HuH-7 (cell line): Measurements from ENCODE around the gene TNIK.
A peak's percentile ranks its signal among the peaks of the same experiment; 100 is the strongest.

Experiments
- DNase-seq: peaks from one replicate; pipeline ENCODE4 v3.0.0; 2011; ENCODE audit warnings: low spot score

TNIK gene

DNA sequence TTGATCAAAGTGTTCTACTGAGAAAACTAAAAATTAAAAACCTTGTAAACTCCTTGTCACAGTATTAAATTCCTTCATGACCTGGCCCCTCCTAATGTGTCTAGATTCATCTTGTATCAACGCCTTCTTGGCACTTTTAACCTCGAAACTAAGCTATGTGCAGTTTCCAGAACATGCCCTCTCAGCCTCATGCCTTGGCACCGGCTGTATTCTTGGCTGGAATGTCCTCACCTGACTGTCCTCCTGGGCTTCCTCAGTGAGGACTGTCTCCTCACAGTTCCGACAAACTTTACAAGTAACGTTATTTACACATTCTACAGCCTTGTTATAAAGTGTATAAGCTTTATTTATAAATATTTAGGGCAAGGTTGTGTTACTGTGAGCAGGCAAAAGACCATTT, 237.2 kb downstream of the TNIK start:
- no peak for DNase-seq

DNA sequence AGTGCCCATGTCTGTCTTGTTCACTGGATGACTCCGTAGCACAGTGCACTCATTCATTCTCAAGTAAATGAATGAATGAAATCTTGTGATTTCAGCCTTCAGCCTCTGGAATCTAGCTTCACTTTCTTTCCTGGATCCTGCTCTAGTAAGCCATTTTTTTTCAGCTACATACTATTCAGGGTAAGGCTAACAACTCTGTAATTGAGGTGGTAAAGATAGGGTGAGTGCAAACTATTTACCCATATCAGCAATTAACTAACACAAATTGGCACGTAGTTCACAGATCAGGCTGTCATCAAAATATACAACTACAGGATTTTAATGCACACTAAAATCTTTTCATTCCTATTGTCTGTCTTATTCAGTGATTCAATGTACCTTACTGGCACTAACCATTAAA, 238.6 kb downstream of the TNIK start:
- no peak for DNase-seq

DNA sequence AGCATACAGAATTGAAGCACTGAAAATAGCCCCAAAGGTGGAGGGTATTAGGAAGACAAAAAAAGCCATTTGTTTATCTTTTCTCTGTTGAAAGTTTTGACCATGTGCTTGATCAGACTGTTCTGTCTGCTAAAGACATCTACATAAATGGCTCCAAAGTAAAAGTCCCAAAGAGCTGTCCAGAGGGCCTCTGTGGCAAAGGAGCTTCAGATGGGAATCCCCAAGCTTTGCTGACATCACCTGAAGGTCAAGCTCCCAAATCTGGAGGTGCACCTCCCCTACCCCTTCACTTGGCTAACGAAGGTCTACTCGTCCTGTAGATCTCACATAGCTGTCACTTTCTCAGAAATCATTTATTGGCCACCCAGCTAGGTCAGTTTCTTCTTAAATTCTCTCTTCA, 239.1 kb downstream of the TNIK start:
- no peak for DNase-seq

GRCh38 chr3:171219258-171219657, 240.9 kb downstream of the TNIK start:
- DNase-seq, result no peak

- no peak for DNase-seq
Measured at GRCh38 chr3:171218069-171218468, 242.1 kb downstream of the TNIK start.

DNA sequence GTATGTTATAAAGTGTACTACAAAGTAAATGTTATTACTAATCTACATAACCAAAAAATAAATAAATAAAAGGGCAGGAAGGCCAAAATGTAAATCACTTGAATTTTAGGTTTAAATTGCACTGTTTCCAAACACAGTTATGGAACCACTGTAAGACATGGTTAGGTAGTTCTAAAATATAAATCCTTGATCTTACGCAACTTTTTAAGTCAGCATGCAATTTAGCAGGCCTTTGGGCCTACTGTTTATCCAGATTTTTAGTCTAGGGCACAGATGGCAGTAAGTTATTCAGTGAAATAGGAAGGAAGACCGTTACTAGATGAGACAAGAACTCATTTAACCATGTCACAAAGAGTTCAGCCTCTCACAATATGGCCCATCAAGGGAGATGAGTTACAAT, 246.3 kb downstream of the TNIK start:
- no peak for DNase-seq

- DNase-seq, result no peak
Measured at GRCh38 chr3:171213178-171213577, 247.0 kb downstream of the TNIK start.

DNA sequence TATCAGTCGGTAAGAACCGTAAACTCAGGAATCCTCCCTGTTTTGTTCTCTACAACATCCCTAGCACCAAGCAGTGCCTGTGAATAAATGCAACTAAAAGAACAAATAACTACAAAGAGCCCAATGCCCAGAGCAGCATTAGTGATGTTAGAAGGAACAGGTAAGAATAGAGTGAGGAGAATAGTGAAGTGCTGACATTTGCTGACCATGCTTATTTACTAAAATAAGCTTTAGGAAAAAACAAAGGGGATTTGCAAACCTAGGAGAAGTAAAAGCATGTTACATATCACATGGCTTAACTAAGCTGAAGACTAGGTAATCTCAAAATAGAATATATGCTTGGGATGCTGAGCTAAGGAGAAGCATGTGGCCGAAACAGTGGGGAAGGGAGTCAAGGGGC, 247.6 kb downstream of the TNIK start:
- DNase-seq, result no peak

DNA sequence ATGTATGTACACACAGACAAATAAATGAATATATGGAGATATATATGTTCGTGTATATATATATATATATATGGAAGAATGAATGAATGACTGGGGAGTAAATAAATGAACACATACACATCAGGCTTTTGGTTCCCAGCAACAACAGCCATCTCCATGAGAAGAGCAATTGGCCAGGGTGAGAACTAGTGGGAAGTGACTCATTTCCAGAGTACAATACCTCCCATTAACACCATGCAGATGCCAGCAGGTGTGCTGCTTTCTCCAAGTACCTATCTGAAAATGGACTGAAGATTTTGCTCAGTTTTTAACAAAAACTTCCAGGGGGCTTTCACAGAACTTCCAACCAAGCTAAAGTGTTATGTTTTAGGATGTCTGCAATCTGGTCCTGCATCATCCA, 253.9 kb downstream of the TNIK start:
- no peak for DNase-seq

GRCh38 chr3:171204942-171205341, 255.3 kb downstream of the TNIK start:
- DNase-seq, result no peak

DNA sequence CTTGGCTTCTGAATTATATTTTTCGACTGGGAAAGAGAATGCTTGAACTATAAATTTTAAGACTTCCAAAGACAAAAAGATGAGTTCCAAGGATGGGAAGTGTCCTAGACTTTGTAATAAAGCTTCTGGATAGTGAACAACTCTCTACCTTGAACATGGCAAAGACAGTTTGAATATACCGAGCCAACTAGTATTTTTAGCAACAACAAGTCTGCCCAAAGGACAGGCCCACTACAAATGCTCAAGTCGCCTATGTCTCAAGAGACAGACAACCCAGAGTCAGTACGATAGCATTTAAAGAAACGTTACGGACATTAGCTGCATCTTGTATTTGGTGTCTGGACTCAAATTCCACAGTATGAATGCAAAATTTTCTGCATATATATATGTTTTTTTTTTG, 258.4 kb downstream of the TNIK start:
- DNase-seq, result no peak

GRCh38 chr3:171200750-171201088, 259.5 kb downstream of the TNIK start:
- DNase-seq, result no peak

DNA sequence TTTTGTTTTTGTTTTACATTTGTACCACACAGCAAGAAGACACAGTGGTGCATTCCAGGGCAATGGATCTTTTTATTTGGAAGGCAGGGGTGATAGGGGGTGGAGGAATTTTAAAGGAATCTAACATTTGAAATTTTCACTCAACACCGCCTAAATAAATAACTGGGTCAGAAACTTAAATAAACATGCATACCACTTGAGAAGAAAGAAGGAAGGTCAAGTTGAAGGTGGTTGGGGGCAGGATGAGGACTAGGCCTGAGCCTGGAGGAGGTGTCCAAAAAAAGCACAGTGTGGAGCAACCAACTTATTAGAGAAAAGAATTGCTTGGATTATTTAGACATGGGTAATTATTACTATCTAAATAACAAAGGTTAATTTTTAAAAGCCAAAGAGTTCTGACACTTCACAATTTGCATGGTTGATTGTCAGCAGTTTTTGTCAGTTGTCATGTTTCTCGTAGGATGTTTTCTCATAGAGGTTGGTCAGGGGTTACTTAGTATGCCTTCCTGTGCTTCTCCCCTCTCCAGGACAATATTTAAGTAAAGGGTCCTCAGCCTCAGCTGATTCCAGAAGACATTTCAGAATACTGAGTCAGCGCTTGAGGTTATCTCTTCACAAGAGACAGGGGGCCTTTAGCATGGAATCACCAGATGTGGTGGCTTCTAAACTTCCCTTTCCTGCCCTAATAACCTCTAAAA, 260.0 kb downstream of the TNIK start:
- DNase-seq, result no peak

GRCh38 chr3:171199473-171199829, 260.8 kb downstream of the TNIK start:
- DNase-seq, result no peak

GRCh38 chr3:171198781-171199472, 261.3 kb downstream of the TNIK start:
- DNase-seq, result no peak

DNA sequence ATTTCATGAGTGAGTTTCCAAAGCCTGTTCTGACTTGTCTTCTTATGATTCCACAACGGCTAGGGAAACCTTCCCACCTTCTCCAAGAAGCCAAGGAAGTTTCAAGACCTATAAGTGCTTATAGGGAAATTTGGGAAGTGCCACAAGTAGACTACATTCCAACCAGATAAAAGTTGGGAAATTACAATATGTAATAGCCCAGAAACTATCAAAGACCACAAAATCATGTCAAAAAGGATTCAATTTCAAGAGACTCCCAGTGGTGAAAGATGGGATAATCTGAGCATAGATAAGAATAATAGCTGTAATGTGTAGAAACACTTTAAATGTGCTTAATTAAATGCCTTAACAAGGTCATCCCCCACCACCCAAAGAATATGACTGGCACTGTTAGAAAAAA, 264.5 kb downstream of the TNIK start:
- no peak for DNase-seq

DNA sequence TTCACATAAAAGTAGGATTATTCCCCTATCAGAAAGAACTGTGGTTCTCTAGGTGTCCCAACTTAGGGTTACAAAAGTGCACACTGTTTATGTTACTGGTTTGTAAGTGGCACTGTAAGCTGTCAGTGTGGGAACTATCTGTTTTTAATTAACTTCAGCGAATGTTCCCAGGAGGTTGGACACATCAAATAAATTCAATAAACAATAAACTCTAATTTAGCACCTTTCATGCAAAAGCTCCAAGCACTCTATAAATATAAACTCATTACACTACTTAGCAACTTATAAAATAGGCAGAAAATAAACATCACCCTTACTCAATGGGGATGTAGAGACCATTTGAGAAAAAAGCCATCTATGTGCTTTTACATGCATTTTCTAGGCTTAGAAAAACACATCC, 265.2 kb downstream of the TNIK start:
- DNase-seq, result no peak

DNA sequence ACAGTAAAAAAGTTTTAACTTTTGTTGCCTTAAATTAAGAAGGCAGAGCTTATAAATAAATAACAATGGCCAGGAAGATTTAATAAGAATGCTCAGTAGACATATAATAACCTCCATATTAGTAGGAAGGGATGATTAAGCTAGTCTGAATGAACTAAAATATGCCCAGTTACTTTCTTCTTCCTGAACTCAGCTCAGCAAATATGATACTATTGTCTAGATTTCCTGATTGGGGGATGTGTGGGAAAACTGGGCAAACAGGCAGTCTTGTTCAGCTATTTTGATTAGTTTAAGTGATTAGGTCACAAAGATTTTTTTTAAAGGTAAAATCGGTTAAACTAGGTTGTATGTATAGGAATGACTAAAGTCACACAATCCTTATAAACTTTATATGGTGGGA, 266.5 kb downstream of the TNIK start:
- DNase-seq, result no peak

DNA sequence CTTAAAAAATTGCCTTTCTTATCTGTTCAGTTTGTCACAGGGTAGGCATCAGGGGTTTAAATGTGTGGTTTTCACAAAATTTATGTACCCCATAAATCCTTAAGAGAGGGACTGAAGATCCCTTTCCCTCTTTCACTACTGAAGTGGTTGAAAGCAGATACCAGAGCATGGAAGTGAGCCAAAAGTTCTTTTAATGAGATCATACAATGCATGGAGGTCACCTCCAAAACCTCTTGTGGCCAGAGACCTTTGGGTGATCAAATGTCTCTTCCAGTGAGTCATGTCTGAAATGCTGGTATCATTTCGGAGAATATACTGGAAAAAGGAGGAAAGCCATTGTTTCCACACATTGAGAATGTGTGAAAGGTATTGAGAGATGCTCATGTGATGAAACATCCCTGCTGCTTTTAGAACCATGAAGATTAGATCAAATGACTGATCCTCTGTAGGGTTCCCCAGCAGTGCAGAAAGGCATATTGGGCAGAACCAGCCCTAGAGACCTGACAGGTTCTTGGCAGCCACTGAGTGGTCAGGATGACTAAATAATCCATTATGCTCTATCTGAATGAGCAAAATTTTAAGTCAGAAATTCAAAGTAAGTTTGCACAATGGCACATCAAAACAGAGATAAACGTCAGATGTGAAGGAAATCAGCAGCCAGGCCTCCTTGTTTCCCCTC, 267.9 kb downstream of the TNIK start:
- DNase-seq, result no peak

DNA sequence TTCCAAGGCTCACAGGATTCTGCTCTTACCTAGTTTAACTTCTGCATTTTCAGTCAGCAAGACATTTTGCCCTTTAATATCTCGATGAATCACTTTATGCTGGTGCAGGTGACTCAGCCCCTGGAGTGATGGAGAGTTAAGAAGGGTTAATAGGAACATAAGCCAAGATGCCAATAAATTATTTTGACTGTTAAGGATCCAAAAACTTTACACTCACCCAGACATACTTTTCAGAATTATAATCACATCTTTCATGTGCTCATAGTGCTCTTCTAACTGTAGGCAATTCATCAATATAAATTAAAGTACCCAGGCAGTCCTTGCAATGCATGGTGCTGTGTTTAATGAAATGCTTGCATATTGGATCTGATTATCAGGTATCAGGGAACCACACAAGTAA, 269.5 kb downstream of the TNIK start:
- no peak for DNase-seq

GRCh38 chr3:171189394-171190080, 270.7 kb downstream of the TNIK start:
- no peak for DNase-seq

DNA sequence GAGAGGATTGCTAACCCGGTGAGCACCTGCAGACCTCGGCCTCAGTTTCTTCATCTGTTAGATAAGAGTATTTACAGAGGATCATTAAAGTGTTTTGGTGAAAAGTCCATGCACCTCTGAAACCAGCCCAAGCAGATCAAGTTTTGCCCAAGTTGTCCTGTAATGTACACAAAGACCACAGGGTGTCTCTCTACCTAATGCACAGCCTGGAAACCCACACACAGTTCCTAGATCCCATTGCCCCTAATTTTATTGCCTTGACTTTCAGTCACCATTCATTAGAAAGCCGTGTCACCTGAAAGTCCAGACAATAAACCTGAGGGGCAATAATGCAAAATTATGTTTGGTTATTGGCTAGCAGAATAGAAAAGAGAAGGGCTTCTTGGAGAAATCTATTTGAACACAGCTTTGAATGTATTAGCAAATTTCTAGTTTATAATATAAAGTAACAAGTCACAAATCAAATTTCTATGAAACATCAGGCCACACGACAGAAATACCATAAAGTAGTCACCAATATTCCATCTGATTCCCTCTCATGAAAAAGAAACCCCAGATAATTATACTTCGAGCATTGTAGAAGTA, 272.4 kb downstream of the TNIK start:
- DNase-seq, result peak; percentile 31
